ENCODE data around the gene RAB44. TPM values are rescaled to one million over a fixed set of nuclear protein-coding genes. Genes with fewer than 3 reads are reported as not detected.

RAB44 gene
- total and polyA plus RNA-seq, 2 donors (not counting 1 experiment from before 2014, with no cell fraction given), result 0.15 to 0.16 TPM

DNA sequence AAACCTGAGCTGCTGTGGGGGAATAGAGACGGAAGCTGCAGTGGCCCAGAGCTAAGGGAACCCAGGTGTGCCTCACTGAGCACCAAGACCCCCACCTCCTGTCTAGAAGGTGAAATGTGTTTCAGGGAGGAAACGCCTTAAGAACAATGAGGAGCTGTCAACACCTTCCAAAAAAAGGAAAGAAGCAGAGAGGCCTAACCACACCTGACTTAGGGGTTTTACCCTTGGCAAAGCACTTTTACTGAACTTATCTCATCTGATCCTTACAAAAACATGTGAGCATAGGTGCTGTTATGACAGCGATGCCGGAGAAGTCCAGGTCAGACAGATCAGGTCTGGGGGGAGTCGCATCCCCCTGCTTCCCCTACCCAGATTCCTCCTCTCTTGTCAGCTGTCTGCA is 35.2 kb upstream of the RAB44 start:
- H3K9ac ChIP-seq (ENCODE audit: low read length), result no peak overlapping the region
- H3K4me3 Mint-ChIP-seq, result no peak overlapping the region
- POLR2A ChIA-PET, result no interaction called here
- no peaks in the 10 kb centered on the region for H3K36me3 ChIP-seq (replicated peaks in 1 of 2; ENCODE audit: control extremely low read depth in 1 of 2, control insufficient read depth in 1 of 2, extremely low read depth in 1 of 2, insufficient read depth in 2 of 2, low read length in 1 of 2)
- H3K27me3 ChIP-seq (replicated peaks in 1 of 4; ENCODE audit: control extremely low read depth in 1 of 4, control insufficient read depth in 3 of 4, insufficient read depth in 4 of 4, low read length in 3 of 4), result peaks cover 0 to 18% (median 8%) of the 10 kb centered on the region in 4 experiments
- H4K20me1 ChIP-seq (ENCODE audit: control insufficient read depth, insufficient read depth, low read length, poor library complexity, severe bottlenecking), result no peaks in the 10 kb centered on the region
- peak overlapping the region; percentile 32 for H3K4me2 ChIP-seq (replicated peaks; ENCODE audit: low read depth, low read length, poor library complexity, severe bottlenecking)
- no CpG with 5 or more reads among the region's 5 CpGs for WGBS (ENCODE audit: insufficient coverage)
- no peak overlapping the region for H3K4me3 ChIP-seq (ENCODE audit: control extremely low read depth in 1 of 5, extremely low read depth in 1 of 5, insufficient read depth in 1 of 5, low read depth in 2 of 5, low read length in 4 of 5)
- CTCF ChIA-PET, result interaction anchor here (1.2 to 1.5 kb wide), 2 partner anchors 93 to 97 kb away, joined by 3 to 4 read pairs; no protein-coding TSS in a partner anchor
- intact Hi-C loops (cut with micrococcal nuclease), result no loop called here
- peaks cover 51% of the 10 kb centered on the region for H3K4me1 Mint-ChIP-seq
- no peak overlapping the region for H2AFZ ChIP-seq (ENCODE audit: insufficient read depth, low read depth, low read length, poor library complexity, severe bottlenecking)
- H3K9me3 Mint-ChIP-seq (ENCODE audit: insufficient read depth), result no peaks in the 10 kb centered on the region
- H3K27ac ChIP-seq (ENCODE audit: low read length in 2 of 2), result no peak overlapping the region
- peaks cover 10% of the 10 kb centered on the region for H3K27me3 Mint-ChIP-seq
- TF ChIP-seq EZH2 (IDR thresholded peaks at IDR 0.05; ENCODE audit: borderline replicate concordance, insufficient read depth, low read depth, low read length, poor library complexity, severe bottlenecking), result no peak
- TF ChIP-seq, protein P1, sequence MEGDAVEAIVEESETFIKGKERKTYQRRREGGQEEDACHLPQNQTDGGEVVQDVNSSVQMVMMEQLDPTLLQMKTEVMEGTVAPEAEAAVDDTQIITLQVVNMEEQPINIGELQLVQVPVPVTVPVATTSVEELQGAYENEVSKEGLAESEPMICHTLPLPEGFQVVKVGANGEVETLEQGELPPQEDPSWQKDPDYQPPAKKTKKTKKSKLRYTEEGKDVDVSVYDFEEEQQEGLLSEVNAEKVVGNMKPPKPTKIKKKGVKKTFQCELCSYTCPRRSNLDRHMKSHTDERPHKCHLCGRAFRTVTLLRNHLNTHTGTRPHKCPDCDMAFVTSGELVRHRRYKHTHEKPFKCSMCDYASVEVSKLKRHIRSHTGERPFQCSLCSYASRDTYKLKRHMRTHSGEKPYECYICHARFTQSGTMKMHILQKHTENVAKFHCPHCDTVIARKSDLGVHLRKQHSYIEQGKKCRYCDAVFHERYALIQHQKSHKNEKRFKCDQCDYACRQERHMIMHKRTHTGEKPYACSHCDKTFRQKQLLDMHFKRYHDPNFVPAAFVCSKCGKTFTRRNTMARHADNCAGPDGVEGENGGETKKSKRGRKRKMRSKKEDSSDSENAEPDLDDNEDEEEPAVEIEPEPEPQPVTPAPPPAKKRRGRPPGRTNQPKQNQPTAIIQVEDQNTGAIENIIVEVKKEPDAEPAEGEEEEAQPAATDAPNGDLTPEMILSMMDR (IDR thresholded peaks at IDR 0.05), result no peak
- DNase-seq (no peak), ATAC-seq (ENCODE audit: low read depth) (no peak)
- no peak overlapping the region for H3K27ac Mint-ChIP-seq
- peaks cover 0 to 11% (median 0%) of the 10 kb centered on the region in 3 donors for H3K9me3 ChIP-seq (ENCODE audit: control extremely low read depth in 1 of 3, control insufficient read depth in 2 of 3, insufficient read depth in 1 of 3, low read length in 2 of 3)
- no peaks in the 10 kb centered on the region for H3K79me2 ChIP-seq (ENCODE audit: control insufficient read depth, insufficient read depth, low read length)
- peaks cover 53 to 60% of the 10 kb centered on the region in 2 donors for H3K4me1 ChIP-seq (ENCODE audit: control insufficient read depth in 2 of 2, insufficient read depth in 2 of 2, low read length in 2 of 2)

DNA sequence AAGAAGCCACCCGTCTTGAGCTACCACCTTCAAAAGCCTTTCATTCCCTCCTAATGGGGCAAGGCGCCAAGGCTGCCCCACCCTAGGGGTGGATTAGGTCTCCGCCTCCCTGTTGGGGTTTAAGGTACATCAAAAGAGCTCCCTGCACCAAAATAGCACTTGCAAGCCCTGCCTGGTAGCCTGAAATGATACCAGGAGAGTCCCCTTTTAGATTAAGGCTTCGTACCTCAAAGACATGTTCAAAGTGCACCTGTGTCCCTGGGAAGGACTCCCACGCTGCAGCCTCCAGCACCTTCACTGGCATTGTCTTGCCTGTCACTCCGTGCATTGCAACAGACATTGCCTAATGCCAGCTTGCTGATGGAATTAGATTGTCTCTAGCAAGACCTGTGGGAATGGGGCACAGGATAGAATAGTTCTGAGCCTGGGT is 34.8 kb upstream of the RAB44 start:
- WGBS (ENCODE audit: insufficient coverage), result 58% methylated on average over 4 of the region's 6 CpGs
- intact Hi-C loops (cut with micrococcal nuclease), result no loop called here
- CTCF ChIA-PET, result interaction anchor here (1.2 to 1.9 kb wide), 3 partner anchors 47 to 96 kb away, joined by 3 to 4 read pairs (median 4); no protein-coding TSS in a partner anchor
- Histone ChIP-seq H3K9ac (ENCODE audit: low read length) (no peak overlapping the region), H3K79me2 (ENCODE audit: control insufficient read depth, insufficient read depth, low read length) (no peaks in the 10 kb centered on the region), H4K20me1 (ENCODE audit: control insufficient read depth, insufficient read depth, low read length, poor library complexity, severe bottlenecking) (no peaks in the 10 kb centered on the region), H3K4me3 (ENCODE audit: control extremely low read depth in 1 of 5, extremely low read depth in 1 of 5, insufficient read depth in 1 of 5, low read depth in 2 of 5, low read length in 4 of 5) (no peak overlapping the region), H3K4me1 (ENCODE audit: control insufficient read depth in 2 of 2, insufficient read depth in 2 of 2, low read length in 2 of 2) (peaks cover 55 to 62% of the 10 kb centered on the region in 2 donors), H3K36me3 (replicated peaks in 1 of 2; ENCODE audit: control extremely low read depth in 1 of 2, control insufficient read depth in 1 of 2, extremely low read depth in 1 of 2, insufficient read depth in 2 of 2, low read length in 1 of 2) (no peaks in the 10 kb centered on the region), H3K27me3 (replicated peaks in 1 of 4; ENCODE audit: control extremely low read depth in 1 of 4, control insufficient read depth in 3 of 4, insufficient read depth in 4 of 4, low read length in 3 of 4) (peaks cover 0 to 16% (median 8%) of the 10 kb centered on the region in 4 experiments), H2AFZ (ENCODE audit: insufficient read depth, low read depth, low read length, poor library complexity, severe bottlenecking) (no peak overlapping the region), H3K4me2 (replicated peaks; ENCODE audit: low read depth, low read length, poor library complexity, severe bottlenecking) (no peak overlapping the region), H3K27ac (ENCODE audit: low read length in 2 of 2) (no peak overlapping the region), H3K9me3 (ENCODE audit: control extremely low read depth in 1 of 3, control insufficient read depth in 2 of 3, insufficient read depth in 1 of 3, low read length in 2 of 3) (peaks cover 0 to 11% (median 0%) of the 10 kb centered on the region in 3 donors)
- DNase-seq (no peak), ATAC-seq (ENCODE audit: low read depth) (no peak)
- no peak for TF ChIP-seq EZH2 (IDR thresholded peaks at IDR 0.05; ENCODE audit: borderline replicate concordance, insufficient read depth, low read depth, low read length, poor library complexity, severe bottlenecking)
- TF ChIP-seq, protein P1 (IDR thresholded peaks at IDR 0.05), result no peak
- peaks cover 49% of the 10 kb centered on the region for H3K4me1 Mint-ChIP-seq
- H3K27me3 Mint-ChIP-seq, result peaks cover 8% of the 10 kb centered on the region
- POLR2A ChIA-PET, result no interaction called here
- H3K9me3 Mint-ChIP-seq (ENCODE audit: insufficient read depth), result no peaks in the 10 kb centered on the region
- no peak overlapping the region for H3K4me3 Mint-ChIP-seq
- H3K27ac Mint-ChIP-seq, result no peak overlapping the region
